ENCODE measurements around the gene CFHR4.
"Not testable (repeated sequence)": the region's sequence is repeated elsewhere in the genome, so short reads cannot be mapped to it uniquely, and the experiment has no call there.

Gene CFHR4

DNA sequence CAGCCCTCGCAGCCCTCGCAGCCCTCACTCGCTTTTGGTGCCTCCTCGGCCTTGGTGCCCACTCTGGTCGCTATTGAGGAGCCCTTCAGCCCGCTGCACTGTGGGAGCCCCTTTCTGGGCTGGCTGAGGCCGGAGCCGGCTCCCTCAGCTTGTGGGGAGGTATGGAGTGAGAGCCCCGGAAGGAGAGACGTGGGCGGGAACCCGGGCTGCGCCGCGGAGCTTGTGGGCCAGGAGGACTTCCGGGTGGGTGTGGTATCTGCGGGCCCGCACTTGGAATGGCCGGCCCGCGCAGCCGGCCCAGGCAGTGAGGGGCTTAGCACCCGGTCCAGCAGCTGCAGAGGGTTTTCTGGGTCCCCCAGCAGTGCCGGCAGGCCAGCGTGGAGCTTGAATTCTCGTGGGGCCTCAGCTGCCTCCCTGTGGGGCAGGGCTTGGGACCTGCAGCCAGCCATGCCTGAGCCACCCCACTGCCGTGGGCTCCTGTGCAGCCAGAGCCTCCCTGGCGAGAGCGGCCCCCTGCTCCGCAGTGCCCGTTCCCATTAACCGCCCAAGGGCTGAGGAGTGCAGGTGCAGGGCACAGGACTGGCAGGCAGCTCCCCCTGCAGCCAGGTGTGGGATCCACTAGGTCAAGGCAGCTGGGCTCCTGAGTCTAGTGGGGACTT, 45.8 kb downstream of the CFHR4 start:
- DNase-seq (ENCODE audit: low read depth): no peak
- in situ Hi-C loops (cut with HindIII; ENCODE audit: low sequenced_read_pairs): no loop called here
- TF ChIP-seq, protein P1, sequence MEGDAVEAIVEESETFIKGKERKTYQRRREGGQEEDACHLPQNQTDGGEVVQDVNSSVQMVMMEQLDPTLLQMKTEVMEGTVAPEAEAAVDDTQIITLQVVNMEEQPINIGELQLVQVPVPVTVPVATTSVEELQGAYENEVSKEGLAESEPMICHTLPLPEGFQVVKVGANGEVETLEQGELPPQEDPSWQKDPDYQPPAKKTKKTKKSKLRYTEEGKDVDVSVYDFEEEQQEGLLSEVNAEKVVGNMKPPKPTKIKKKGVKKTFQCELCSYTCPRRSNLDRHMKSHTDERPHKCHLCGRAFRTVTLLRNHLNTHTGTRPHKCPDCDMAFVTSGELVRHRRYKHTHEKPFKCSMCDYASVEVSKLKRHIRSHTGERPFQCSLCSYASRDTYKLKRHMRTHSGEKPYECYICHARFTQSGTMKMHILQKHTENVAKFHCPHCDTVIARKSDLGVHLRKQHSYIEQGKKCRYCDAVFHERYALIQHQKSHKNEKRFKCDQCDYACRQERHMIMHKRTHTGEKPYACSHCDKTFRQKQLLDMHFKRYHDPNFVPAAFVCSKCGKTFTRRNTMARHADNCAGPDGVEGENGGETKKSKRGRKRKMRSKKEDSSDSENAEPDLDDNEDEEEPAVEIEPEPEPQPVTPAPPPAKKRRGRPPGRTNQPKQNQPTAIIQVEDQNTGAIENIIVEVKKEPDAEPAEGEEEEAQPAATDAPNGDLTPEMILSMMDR (IDR thresholded peaks at IDR 0.05; ENCODE audit: low read depth, low read length, missing control alignments): no peak
- H3K4me3 ChIP-seq (ENCODE audit: low read depth, low read length): no peak overlapping the region

DNA sequence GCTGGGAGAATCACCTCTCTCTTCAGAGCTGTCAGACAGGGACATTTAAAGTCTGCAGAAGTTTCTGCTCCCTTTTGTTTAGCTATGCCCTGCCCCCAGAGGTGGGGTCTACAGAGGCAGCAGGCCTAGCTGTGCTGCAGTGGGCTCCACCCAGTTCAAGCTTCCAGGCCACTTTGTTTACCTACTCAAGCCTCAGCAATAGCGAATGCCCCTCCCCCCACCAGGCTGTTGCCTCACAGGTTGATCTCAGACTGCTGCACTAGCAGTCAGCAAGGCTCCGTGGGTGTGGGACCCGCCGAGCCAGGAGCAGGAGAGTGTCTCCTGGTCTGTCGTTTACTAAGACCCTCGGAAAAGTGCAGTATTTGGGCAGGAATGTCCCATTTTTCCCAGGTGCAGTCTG, 53.6 kb downstream of the CFHR4 start:
- DNase-seq (ENCODE audit: low read depth); in situ Hi-C loops (cut with HindIII; ENCODE audit: low sequenced_read_pairs); H3K4me3 ChIP-seq (ENCODE audit: low read depth, low read length): not testable (repeated sequence)

GRCh38 chr1:196943568-196943967, 55.7 kb downstream of the CFHR4 start, which contains the start of gene CFHR2:
TSS of gene CFHR2 (plus strand) at chr1:196943738. CDS start at chr1:196943881, 143 bp downstream.
- in situ Hi-C loops (cut with HindIII; ENCODE audit: low sequenced_read_pairs); DNase-seq (ENCODE audit: low read depth); H3K4me3 ChIP-seq (ENCODE audit: low read depth, low read length): not testable (repeated sequence)

DNA sequence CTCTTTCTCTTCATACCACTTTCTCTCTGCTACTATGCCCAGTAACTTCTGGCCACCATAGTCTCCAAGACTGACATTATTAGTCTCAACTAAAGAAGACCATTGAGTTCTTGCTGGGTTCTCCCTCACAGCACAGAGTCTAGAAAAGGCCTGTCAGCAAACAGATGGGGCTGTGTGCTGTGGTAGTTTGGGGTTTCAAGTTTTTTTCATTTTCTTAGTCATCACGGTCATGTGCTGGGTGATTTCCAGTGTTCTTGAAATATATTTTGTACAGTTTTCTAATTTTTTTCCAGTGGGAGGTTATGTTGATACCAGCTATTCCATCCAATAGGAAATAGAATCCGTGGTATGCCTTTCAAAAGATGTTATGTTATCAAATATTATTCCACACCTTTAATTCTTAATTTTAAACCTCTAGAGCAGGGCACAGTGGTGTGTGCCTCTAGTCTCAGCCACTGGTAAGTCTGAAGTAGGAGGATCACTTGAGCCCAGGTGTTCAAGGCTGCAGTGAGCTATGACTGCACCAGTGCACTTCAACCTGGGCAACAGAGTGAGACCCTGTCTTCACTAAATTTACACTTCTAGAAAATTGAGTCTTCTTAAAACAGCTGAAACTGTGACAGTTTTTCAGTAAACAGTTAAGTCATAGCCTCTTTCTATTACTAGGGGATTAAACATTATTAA, 64.0 kb downstream of the CFHR4 start:
- TF ChIP-seq, protein P1 (IDR thresholded peaks at IDR 0.05; ENCODE audit: low read depth, low read length, missing control alignments): no peak
- in situ Hi-C loops (cut with HindIII; ENCODE audit: low sequenced_read_pairs): no loop called here
- no peak overlapping the region for H3K4me3 ChIP-seq (ENCODE audit: low read depth, low read length)
- no peak for DNase-seq (ENCODE audit: low read depth)

DNA sequence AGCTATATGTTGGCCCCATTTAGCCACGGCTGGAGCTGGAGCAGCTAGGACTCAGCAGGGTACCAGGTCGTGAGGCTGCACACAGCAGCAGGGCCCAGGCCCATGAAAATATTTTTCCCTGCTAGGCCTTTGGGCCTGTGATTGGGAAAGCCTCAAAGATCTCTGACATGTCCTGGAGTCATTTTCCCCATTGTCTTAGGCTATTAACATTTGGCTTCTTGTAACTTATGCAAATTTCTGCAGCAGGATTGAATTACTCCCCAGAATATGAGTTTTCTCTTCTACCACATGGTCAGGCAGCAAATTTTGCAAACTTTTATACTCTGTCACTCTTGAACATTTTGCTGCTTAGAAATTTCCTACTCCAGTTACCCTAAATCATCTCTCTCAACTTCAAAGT, 66.9 kb downstream of the CFHR4 start:
- H3K4me3 ChIP-seq (ENCODE audit: low read depth, low read length): no peak overlapping the region
- no peak for DNase-seq (ENCODE audit: low read depth)
- TF ChIP-seq, protein P1 (IDR thresholded peaks at IDR 0.05; ENCODE audit: low read depth, low read length, missing control alignments): no peak
- in situ Hi-C loops (cut with HindIII; ENCODE audit: low sequenced_read_pairs): no loop called here

- TF ChIP-seq, protein P1 (IDR thresholded peaks at IDR 0.05; ENCODE audit: low read depth, low read length, missing control alignments): no peak
- H3K4me3 ChIP-seq (ENCODE audit: low read depth, low read length): no peak overlapping the region
- in situ Hi-C loops (cut with HindIII; ENCODE audit: low sequenced_read_pairs): no loop called here
- DNase-seq (ENCODE audit: low read depth): no peak
These were observed 68.1 kb downstream of the CFHR4 start for GRCh38 chr1:196955926-196956325.

- no peak for DNase-seq (ENCODE audit: low read depth)
- TF ChIP-seq, protein P1 (IDR thresholded peaks at IDR 0.05; ENCODE audit: low read depth, low read length, missing control alignments): no peak
- in situ Hi-C loops (cut with HindIII; ENCODE audit: low sequenced_read_pairs): no loop called here
- no peak overlapping the region for H3K4me3 ChIP-seq (ENCODE audit: low read depth, low read length)
These were observed 73.0 kb downstream of the CFHR4 start for GRCh38 chr1:196960854-196961253.
